ENCODE data around the gene RINL. TPM values are rescaled to one million over a fixed set of nuclear protein-coding genes. Genes with fewer than 3 reads are reported as not detected.

The RINL gene
- total RNA-seq, 1 donor from 2014 or later, result 8.3 TPM

- Histone ChIP-seq H3K27me3 (ENCODE audit: low read depth) (no peaks in the 10 kb centered on the region), H3K4me1 (peaks cover 42% of the 10 kb centered on the region), H3K9me3 (no peaks in the 10 kb centered on the region), H3K4me3 (peak within 1 kb of the TSS; percentile 83), H3K36me3 (peaks cover 36% of the 10 kb centered on the region), H3K27ac (peak within 1 kb of the TSS; percentile 100)
- DNase-seq (peak; percentile 99), ATAC-seq (peak; percentile 81 to 91)
- intact Hi-C loops (cut with DNase I), result no loop called here
- TF ChIP-seq, protein P1, sequence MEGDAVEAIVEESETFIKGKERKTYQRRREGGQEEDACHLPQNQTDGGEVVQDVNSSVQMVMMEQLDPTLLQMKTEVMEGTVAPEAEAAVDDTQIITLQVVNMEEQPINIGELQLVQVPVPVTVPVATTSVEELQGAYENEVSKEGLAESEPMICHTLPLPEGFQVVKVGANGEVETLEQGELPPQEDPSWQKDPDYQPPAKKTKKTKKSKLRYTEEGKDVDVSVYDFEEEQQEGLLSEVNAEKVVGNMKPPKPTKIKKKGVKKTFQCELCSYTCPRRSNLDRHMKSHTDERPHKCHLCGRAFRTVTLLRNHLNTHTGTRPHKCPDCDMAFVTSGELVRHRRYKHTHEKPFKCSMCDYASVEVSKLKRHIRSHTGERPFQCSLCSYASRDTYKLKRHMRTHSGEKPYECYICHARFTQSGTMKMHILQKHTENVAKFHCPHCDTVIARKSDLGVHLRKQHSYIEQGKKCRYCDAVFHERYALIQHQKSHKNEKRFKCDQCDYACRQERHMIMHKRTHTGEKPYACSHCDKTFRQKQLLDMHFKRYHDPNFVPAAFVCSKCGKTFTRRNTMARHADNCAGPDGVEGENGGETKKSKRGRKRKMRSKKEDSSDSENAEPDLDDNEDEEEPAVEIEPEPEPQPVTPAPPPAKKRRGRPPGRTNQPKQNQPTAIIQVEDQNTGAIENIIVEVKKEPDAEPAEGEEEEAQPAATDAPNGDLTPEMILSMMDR (IDR thresholded peaks at IDR 0.05), result peak; percentile 54
Observed at GRCh38 chr19:38849860-38850435, 28.1 kb downstream of the RINL start, which contains the start of gene HNRNPL. TSS of gene HNRNPL (minus strand) at chr19:38849986. CDS start at chr19:38849966, 20 bp downstream.

GRCh38 chr19:38849147-38849859, 28.8 kb downstream of the RINL start:
- ATAC-seq, result peak; percentile 70 to 76

GRCh38 chr19:38848299-38849146, 29.6 kb downstream of the RINL start:
- H3K4me3 ChIP-seq, result peak overlapping the region; percentile 83
- H3K36me3 ChIP-seq, result peaks cover 50% of the 10 kb centered on the region
- H3K27ac ChIP-seq, result peak overlapping the region; percentile 100
- intact Hi-C loops (cut with DNase I), result no loop called here
- H3K27me3 ChIP-seq (ENCODE audit: low read depth), result no peaks in the 10 kb centered on the region
- DNase-seq (no peak), ATAC-seq (no peak)
- TF ChIP-seq, protein P1 (IDR thresholded peaks at IDR 0.05), result no peak
- H3K4me1 ChIP-seq, result peaks cover 50% of the 10 kb centered on the region
- no peaks in the 10 kb centered on the region for H3K9me3 ChIP-seq

More at GRCh38 chr19:38849147-38849859, 28.8 kb downstream of the RINL start:
- H3K36me3 ChIP-seq, result peaks cover 43% of the 10 kb centered on the region
- intact Hi-C loops (cut with DNase I), result no loop called here
- peak; percentile 98 for DNase-seq
- no peaks in the 10 kb centered on the region for H3K9me3 ChIP-seq
- no peaks in the 10 kb centered on the region for H3K27me3 ChIP-seq (ENCODE audit: low read depth)
- peaks cover 42% of the 10 kb centered on the region for H3K4me1 ChIP-seq
- TF ChIP-seq, protein P1 (IDR thresholded peaks at IDR 0.05), result no peak
- H3K4me3 ChIP-seq, result peak overlapping the region; percentile 83
- peak overlapping the region; percentile 100 for H3K27ac ChIP-seq

- Histone ChIP-seq H3K27me3 (ENCODE audit: low read depth) (no peaks in the 10 kb centered on the region), H3K4me3 (no peak overlapping the region), H3K36me3 (peaks cover 75% of the 10 kb centered on the region), H3K4me1 (peaks cover 51% of the 10 kb centered on the region), H3K27ac (no peak overlapping the region), H3K9me3 (no peaks in the 10 kb centered on the region)
- no peak for DNase-seq
- ATAC-seq, result no peak
- TF ChIP-seq, protein P1 (IDR thresholded peaks at IDR 0.05), result no peak
- intact Hi-C loops (cut with DNase I), result no loop called here
Observed at GRCh38 chr19:38846097-38846496, 32.0 kb downstream of the RINL start.

GRCh38 chr19:38845374-38846024, 32.6 kb downstream of the RINL start:
- no peak for ATAC-seq
- intact Hi-C loops (cut with DNase I), result no loop called here
- H3K4me3 ChIP-seq, result no peak overlapping the region
- no peak overlapping the region for H3K27ac ChIP-seq
- no peak for DNase-seq
- peaks cover 53% of the 10 kb centered on the region for H3K4me1 ChIP-seq
- TF ChIP-seq, protein P1 (IDR thresholded peaks at IDR 0.05), result no peak
- H3K27me3 ChIP-seq (ENCODE audit: low read depth), result no peaks in the 10 kb centered on the region
- H3K36me3 ChIP-seq, result peaks cover 81% of the 10 kb centered on the region
- no peaks in the 10 kb centered on the region for H3K9me3 ChIP-seq

All from lower lobe of right lung (tissue), 2 donors.